Psoas muscle (tissue), 8 donors: Measurements from ENCODE around the gene VAV3. TPM values are rescaled to one million over a fixed set of nuclear protein-coding genes. Genes with fewer than 3 reads are reported as not detected.

ENCODE experiments used
- ATAC-seq, 4 donors: fragments of 200-7000 bp; cut with Tn5 transposase; one replicate each; pipeline ENCODE4 v1.9.1; 2020; ENCODE audit warnings: moderate library complexity in 3 of 4, mild to moderate bottlenecking in 2 of 4
- DNase-seq, 2 donors: peaks; one replicate each; pipeline ENCODE4 v3.0.0-alpha.2; 2020
- H3K27ac ChIP-seq: fragments of 200-600 bp; one replicate; pipeline ENCODE4 v1.8.0; 2022
- H3K27me3 ChIP-seq, 3 donors: fragments of 200-600 bp in 1 of 3; one replicate each; pipeline versions ENCODE4 v1.6.1 to v1.8.0; 2013 to 2022; ENCODE audit warnings: low read length in 2 of 3, mild to moderate bottlenecking in 2 of 3, moderate library complexity in 1 of 3; ENCODE audit not compliant: insufficient read depth in 3 of 3
- H3K36me3 ChIP-seq, 2 donors: fragments of 200-600 bp in 1 of 2; one replicate each; pipeline versions ENCODE4 v1.6.1 to v1.8.0; 2013 to 2022; ENCODE audit warnings: low read depth in 1 of 2, mild to moderate bottlenecking in 1 of 2, moderate library complexity in 1 of 2; ENCODE audit not compliant: insufficient read depth in 1 of 2
- H3K4me1 ChIP-seq: fragments of 200-600 bp; one replicate; pipeline ENCODE4 v1.8.0; 2022
- H3K4me3 ChIP-seq: fragments of 200-600 bp; one replicate; pipeline ENCODE4 v1.8.0; 2022; ENCODE audit warnings: mild to moderate bottlenecking
- H3K9me3 ChIP-seq: fragments of 200-600 bp; one replicate; pipeline ENCODE4 v1.8.0; 2022
- CTCF ChIP-seq: fragments of 200-600 bp; IDR thresholded peaks from one replicate; pipeline ENCODE4 v1.8.0; 2022; ENCODE audit warnings: antibody characterized with exemption
- WGBS, 3 donors: extraction: QIAGEN DNeasy Blood & Tissue Kit; methylation state at CpG; one replicate each; pipeline versions ENCODE4 v1.1.6 to v1.1.7; 2013; 5-methylcytosine and 5-hydroxymethylcytosine counted together
- intact Hi-C, 2 donors: fragments of 100-400 bp; cut with DNase I; formaldehyde crosslinking; loops; one replicate each; pipeline versions ENCODE4 v1.11.0 to v1.14.2; 2022
- polyA plus RNA-seq, 3 donors: library from polyadenylated mRNA; stranded (reverse); fragments of 200-250 nt; gene quantifications; one replicate each; pipeline ENCODE4 v1.2.3, GENCODE V29; 2013
- total RNA-seq, 4 donors: library from RNA; stranded (reverse); fragmentation: NEBNext Ultra II Directional in 2 of 4; extraction: Animal tissue kit (Norgen Biotek cat#: 25700) in 2 of 4; gene quantifications; one replicate each; pipeline versions ENCODE4 v1.2.1 to v1.2.4, GENCODE V29; 2021 to 2023
- donor health status: healthy with polysubstance abuse.
- donor health status: DM: no; HTN: no; CAD: no; lungs with moderate emphysema.
- donor health status: Bipolar disorder and iron deficiency.
- donor health status: healthy.
- donor health status: DM: yes; HTN: yes; CAD: no.
- donor health status: DM: no; HTN: no; CAD: no.
- donor health status: DM: no; HTN: no; CAD: no.
- donor health status: DM: yes; HTN: yes; CAD: no.

Gene VAV3
- total and polyA plus RNA-seq, 7 donors = 0.28 to 1.7 (median 0.72) TPM

- Histone ChIP-seq H3K4me3 (no peak overlapping the region), H3K4me1 (peaks cover 16% of the 10 kb centered on the region), H3K27me3 (no peaks in the 10 kb centered on the region), H3K9me3 (no peaks in the 10 kb centered on the region), H3K27ac (no peak overlapping the region), H3K36me3 (no peaks in the 10 kb centered on the region)
- ATAC-seq (no peak), DNase-seq (no peak)
- no peak for TF ChIP-seq CTCF
- intact Hi-C loops = no loop called here
Observed at GRCh38 chr1:107954126-107954525, 10.9 kb downstream of the VAV3 start.

GRCh38 chr1:107953556-107953955, 11.4 kb downstream of the VAV3 start:
- ATAC-seq = no peak
- H3K36me3 ChIP-seq = no peaks in the 10 kb centered on the region

GRCh38 chr1:107952989-107953388, 12.0 kb downstream of the VAV3 start:
- no peak overlapping the region for H3K4me3 ChIP-seq
- no peak for TF ChIP-seq CTCF
- H3K4me1 ChIP-seq = peaks cover 16% of the 10 kb centered on the region
- H3K27me3 ChIP-seq = no peaks in the 10 kb centered on the region
- no peaks in the 10 kb centered on the region for H3K9me3 ChIP-seq
- ATAC-seq (no peak), DNase-seq (no peak)
- intact Hi-C loops = no loop called here
- 8 to 16% (median 15%) methylated on average over 2 of the region's 2 CpGs for WGBS, 3 donors
- H3K27ac ChIP-seq = no peak overlapping the region
- no peaks in the 10 kb centered on the region for H3K36me3 ChIP-seq

More at GRCh38 chr1:107953556-107953955, 11.4 kb downstream of the VAV3 start:
- no peaks in the 10 kb centered on the region for H3K9me3 ChIP-seq
- TF ChIP-seq CTCF = no peak
- intact Hi-C loops = no loop called here
- WGBS, 3 donors = 33 to 43% (median 34%) methylated on average over 3 of the region's 3 CpGs
- peaks cover 16% of the 10 kb centered on the region for H3K4me1 ChIP-seq
- no peaks in the 10 kb centered on the region for H3K27me3 ChIP-seq
- no peak overlapping the region for H3K4me3 ChIP-seq
- no peak for DNase-seq
- H3K27ac ChIP-seq = no peak overlapping the region

GRCh38 chr1:107950464-107950863, 14.5 kb downstream of the VAV3 start:
- DNase-seq = no peak
- H3K27me3 ChIP-seq = no peaks in the 10 kb centered on the region
- intact Hi-C loops = no loop called here
- no peaks in the 10 kb centered on the region for H3K36me3 ChIP-seq
- H3K27ac ChIP-seq = no peak overlapping the region
- WGBS, 3 donors = 48 to 76% (median 64%) methylated on average over 3 of the region's 3 CpGs
- H3K9me3 ChIP-seq = no peaks in the 10 kb centered on the region
- no peak overlapping the region for H3K4me3 ChIP-seq
- no peak for TF ChIP-seq CTCF
- peaks cover 16% of the 10 kb centered on the region for H3K4me1 ChIP-seq
- ATAC-seq = no peak

GRCh38 chr1:107949467-107950253, 15.3 kb downstream of the VAV3 start:
- Histone ChIP-seq H3K4me1 (peaks cover 16% of the 10 kb centered on the region), H3K9me3 (no peaks in the 10 kb centered on the region), H3K27ac (no peak overlapping the region), H3K27me3 (no peaks in the 10 kb centered on the region), H3K4me3 (no peak overlapping the region), H3K36me3 (no peaks in the 10 kb centered on the region)
- ATAC-seq (no peak), DNase-seq (no peak)
- no peak for TF ChIP-seq CTCF
- intact Hi-C loops = no loop called here
- WGBS, 3 donors = 33 to 68% (median 36%) methylated on average over 3 of the region's 3 CpGs
